CD4-positive, alpha-beta T cell (primary cell): ENCODE results near the gene ORAI2. TPM values are rescaled to one million over a fixed set of nuclear protein-coding genes. Genes with fewer than 3 reads are reported as not detected.
A peak's percentile ranks its signal among the peaks of the same experiment; 100 is the strongest.

Experiments
- ATAC-seq: fragments of 200-7000 bp; cut with Tn5 transposase; one replicate; pipeline ENCODE4 v1.10.0; 2022; ENCODE audit warnings: mild to moderate bottlenecking; ENCODE audit not compliant: poor library complexity
- CTCF ChIA-PET: fragments of 350-600 bp; sonication (Branson Sonifier 250); formaldehyde crosslinking; loops from one replicate; lab custom pipeline; 2021; ENCODE audit warnings: antibody characterized with exemption, inconsistent platforms; lab: Charles Lee
- POLR2A ChIA-PET: fragments of 350-600 bp; sonication (Branson Sonifier 250); formaldehyde crosslinking; loops from one replicate; lab custom pipeline; 2021; ENCODE audit warnings: antibody characterized with exemption, inconsistent platforms; lab: Charles Lee
- DNase-seq, 14 experiments: peaks; one replicate each; pipeline ENCODE4 v3.0.0-alpha.2; 2013 to 2020; ENCODE audit warnings: mixed read lengths in 2 of 14
- H3K27ac ChIP-seq, 2 donors: one replicate each; pipeline versions ENCODE4 v1.5.1 to v1.7.0; 2013; ENCODE audit warnings: low read length in 2 of 2, low read depth in 1 of 2, mild to moderate bottlenecking in 1 of 2
- H3K27me3 ChIP-seq, 2 experiments: 1 replicate in 1 of 2; 2 replicates in 1 of 2; pipeline versions ENCODE4 v1.6.1 to v1.7.0; 2013; ENCODE audit warnings: low read length in 2 of 2, control low read depth in 1 of 2, mild to moderate bottlenecking in 1 of 2, moderate library complexity in 1 of 2; ENCODE audit not compliant: insufficient read depth in 2 of 2, control insufficient read depth in 1 of 2
- H3K36me3 ChIP-seq: one replicate; pipeline ENCODE4 v1.6.1; 2013; ENCODE audit warnings: low read length, control low read depth; ENCODE audit not compliant: insufficient read depth
- H3K4me1 ChIP-seq: one replicate; pipeline ENCODE4 v1.6.1; 2013; ENCODE audit warnings: low read length, control low read depth; ENCODE audit not compliant: insufficient read depth
- H3K4me3 ChIP-seq: one replicate; pipeline ENCODE4 v1.5.1; 2013; ENCODE audit warnings: mild to moderate bottlenecking, low read length, moderate library complexity
- H3K9me3 ChIP-seq, 2 experiments: 1 replicate in 1 of 2; 2 replicates in 1 of 2; pipeline versions ENCODE4 v1.6.1 to v1.7.0; 2013; ENCODE audit warnings: low read length in 2 of 2, mild to moderate bottlenecking in 2 of 2, control low read depth in 1 of 2, moderate library complexity in 1 of 2; ENCODE audit not compliant: control insufficient read depth in 1 of 2, insufficient read depth in 1 of 2
- H3K27ac Mint-ChIP-seq: one replicate; pipeline ENCODE4 v1.8.0; 2020; ENCODE audit warnings: mixed read lengths
- H3K27me3 Mint-ChIP-seq: one replicate; pipeline ENCODE4 v1.8.0; 2021; ENCODE audit warnings: mixed read lengths
- H3K36me3 Mint-ChIP-seq: one replicate; pipeline ENCODE4 v1.8.0; 2021; ENCODE audit warnings: low read depth, mixed read lengths
- H3K4me1 Mint-ChIP-seq: one replicate; pipeline ENCODE4 v1.8.0; 2021; ENCODE audit warnings: low read depth, mixed read lengths
- H3K4me3 Mint-ChIP-seq: one replicate; pipeline ENCODE4 v1.8.0; 2020; ENCODE audit warnings: mild to moderate bottlenecking, mixed read lengths
- H3K9me3 Mint-ChIP-seq: one replicate; pipeline ENCODE4 v1.8.0; 2020; ENCODE audit warnings: mixed read lengths
- CTCF ChIP-seq: fragments of 200-600 bp; IDR thresholded peaks from one replicate; pipeline ENCODE4 v1.8.0; 2022; ENCODE audit warnings: antibody characterized with exemption, mild to moderate bottlenecking
- intact Hi-C, 2 experiments: fragments of 100-400 bp; cut with DNase I in 1 of 2; cut with micrococcal nuclease in 1 of 2; formaldehyde crosslinking; loops; one replicate each; pipeline versions ENCODE4 v1.15.1 to v1.9.0; 2023 to 2025; cut with DNase I, micrococcal nuclease
- total RNA-seq, 174 experiments: library from RNA in 2 of 174; stranded (reverse) in 2 of 174; gene quantifications; one replicate each; pipeline ENCODE4 v1.2.3 and lab custom pipeline; 2021 to 2026

Gene ORAI2
- total RNA-seq, 2 experiments from 2014 or later, result 12.3 to 16.5 TPM

- Mint-ChIP-seq H3K36me3 (peaks cover 69% of the 10 kb centered on the region), H3K27me3 (no peaks in the 10 kb centered on the region), H3K4me3 (peak overlapping the region; percentile 81), H3K4me1 (peaks cover 55% of the 10 kb centered on the region), H3K9me3 (no peaks in the 10 kb centered on the region), H3K27ac (peak overlapping the region; percentile 97)
- Histone ChIP-seq H3K27ac (peak overlapping the region; percentile 68 to 81), H3K4me3 (peak overlapping the region; percentile 39), H3K9me3 (no peaks in the 10 kb centered on the region), H3K36me3 (peaks cover 17% of the 10 kb centered on the region), H3K4me1 (peaks cover 59% of the 10 kb centered on the region), H3K27me3 (no peaks in the 10 kb centered on the region)
- intact Hi-C loops, result loop anchor here in 1 of 2 experiments (2.0 kb wide), 1 partner anchor 17 kb away; the partner anchor contains the start of gene ORAI2
- peak; percentile 33 to 85 (median 58) for DNase-seq
- no peak for TF ChIP-seq CTCF
- ATAC-seq, result peak; percentile 73
- ChIA-PET CTCF (interaction anchor here (0.8 to 2.9 kb wide), 6 partner anchors 10 to 49 kb away, joined by 3 to 11 read pairs (median 6); partner anchors contain the start of genes ALKBH4 and LRWD1), POLR2A (interaction anchor here (0.6 to 4.4 kb wide), 12 partner anchors 10 to 53 kb away, joined by 3 to 111 read pairs (median 4); partner anchors contain the start of genes ALKBH4, LRWD1, ORAI2 and PRKRIP1)
These were observed 17.6 kb upstream of the ORAI2 start for GRCh38 chr7:102415685-102416225.

- no peak for ATAC-seq
These were observed 17.0 kb upstream of the ORAI2 start for GRCh38 chr7:102416406-102416805.

GRCh38 chr7:102417105-102417504, 16.3 kb upstream of the ORAI2 start:
- Histone ChIP-seq H3K36me3 (peaks cover 16% of the 10 kb centered on the region), H3K4me1 (peaks cover 70% of the 10 kb centered on the region), H3K4me3 (no peak overlapping the region), H3K9me3 (no peaks in the 10 kb centered on the region), H3K27ac (peak overlapping the region; percentile 18 to 22), H3K27me3 (no peaks in the 10 kb centered on the region)
- Mint-ChIP-seq H3K4me1 (peaks cover 59% of the 10 kb centered on the region), H3K36me3 (peaks cover 65% of the 10 kb centered on the region), H3K27ac (peak overlapping the region; percentile 97), H3K27me3 (no peaks in the 10 kb centered on the region), H3K4me3 (peak overlapping the region; percentile 62), H3K9me3 (no peaks in the 10 kb centered on the region)
- no peak for TF ChIP-seq CTCF
- DNase-seq (peak in 4 of 14 experiments; percentile 29 to 67 (median 64)), ATAC-seq (peak; percentile 65)
- intact Hi-C loops, result loop anchor here in 1 of 2 experiments (1.0 to 2.0 kb wide), 2 partner anchors 9 to 16 kb away; partner anchors contain the start of gene ORAI2
- ChIA-PET CTCF (no interaction called here), POLR2A (interaction anchor here (0.8 to 4.4 kb wide), 5 partner anchors 9 to 33 kb away, joined by 4 to 111 read pairs (median 24); partner anchors contain the start of genes ORAI2 and PRKRIP1)

More at GRCh38 chr7:102416406-102416805, 17.0 kb upstream of the ORAI2 start:
- H3K36me3 ChIP-seq, result peaks cover 13% of the 10 kb centered on the region
- peak in 2 of 14 experiments; percentile 26 to 42 for DNase-seq
- no peaks in the 10 kb centered on the region for H3K9me3 ChIP-seq
- Mint-ChIP-seq H3K4me1 (peaks cover 59% of the 10 kb centered on the region), H3K27me3 (no peaks in the 10 kb centered on the region), H3K36me3 (peaks cover 68% of the 10 kb centered on the region), H3K9me3 (no peaks in the 10 kb centered on the region), H3K27ac (peak overlapping the region; percentile 97), H3K4me3 (peak overlapping the region; percentile 81)
- ChIA-PET POLR2A (interaction anchor here (0.6 to 4.4 kb wide), 7 partner anchors 9 to 51 kb away, joined by 3 to 111 read pairs (median 14); partner anchors contain the start of genes ALKBH4, LRWD1, ORAI2 and PRKRIP1), CTCF (interaction anchor here (1.4 to 2.9 kb wide), 3 partner anchors 10 to 33 kb away, joined by 7 to 11 read pairs (median 9); no protein-coding TSS in a partner anchor)
- no peak for TF ChIP-seq CTCF
- intact Hi-C loops, result loop anchor here in 1 of 2 experiments (2.0 kb wide), 1 partner anchor 16 kb away; the partner anchor contains the start of gene ORAI2
- H3K27ac ChIP-seq, result peak overlapping the region; percentile 68 to 81
- H3K27me3 ChIP-seq, result no peaks in the 10 kb centered on the region
- H3K4me3 ChIP-seq, result no peak overlapping the region
- H3K4me1 ChIP-seq, result peaks cover 66% of the 10 kb centered on the region
